ENCODE measurements around the gene CDC42BPG. TPM values are rescaled to one million over a fixed set of nuclear protein-coding genes. Genes with fewer than 3 reads are reported as not detected.

Gene CDC42BPG
- total and polyA plus RNA-seq, 9 of the 15 experiments (the other 6 are each of a cell fraction or from before 2014, with no cell fraction given), result 0.04 to 8.8 (median 2.1) TPM

DNA sequence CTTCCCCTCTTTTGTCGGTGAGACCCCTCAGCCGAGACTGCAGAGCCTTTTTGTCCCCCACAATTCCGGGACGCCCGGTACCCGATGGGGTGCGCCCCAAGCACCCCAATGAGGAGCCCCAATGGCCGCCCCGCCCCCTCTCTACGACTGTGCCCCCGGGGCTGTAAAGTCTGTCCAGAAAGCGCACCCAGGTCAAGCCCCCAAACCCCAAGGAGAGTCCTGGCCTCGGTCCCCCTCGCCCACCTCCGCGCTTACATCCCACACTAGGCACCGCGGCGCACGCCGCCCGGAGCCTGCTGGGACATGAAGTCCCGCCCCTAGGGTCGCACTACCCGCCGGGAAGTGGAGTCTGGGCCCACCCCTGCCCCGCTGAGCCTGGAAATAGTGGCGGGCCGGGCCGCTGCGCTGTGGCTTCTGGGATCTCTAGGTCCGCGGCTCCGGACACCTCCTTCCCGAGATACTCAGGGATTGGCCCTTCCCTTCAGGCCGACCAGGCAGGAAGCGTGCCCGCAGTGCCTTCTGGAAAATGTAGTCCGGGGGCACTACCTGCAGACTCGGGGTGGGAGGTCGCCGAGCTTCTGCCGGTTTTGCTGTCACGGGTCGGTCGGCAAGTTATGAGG lies 34.1 kb downstream of the CDC42BPG start, which contains the start of gene MEN1 (continued):
- TF ChIP-seq, protein P1, sequence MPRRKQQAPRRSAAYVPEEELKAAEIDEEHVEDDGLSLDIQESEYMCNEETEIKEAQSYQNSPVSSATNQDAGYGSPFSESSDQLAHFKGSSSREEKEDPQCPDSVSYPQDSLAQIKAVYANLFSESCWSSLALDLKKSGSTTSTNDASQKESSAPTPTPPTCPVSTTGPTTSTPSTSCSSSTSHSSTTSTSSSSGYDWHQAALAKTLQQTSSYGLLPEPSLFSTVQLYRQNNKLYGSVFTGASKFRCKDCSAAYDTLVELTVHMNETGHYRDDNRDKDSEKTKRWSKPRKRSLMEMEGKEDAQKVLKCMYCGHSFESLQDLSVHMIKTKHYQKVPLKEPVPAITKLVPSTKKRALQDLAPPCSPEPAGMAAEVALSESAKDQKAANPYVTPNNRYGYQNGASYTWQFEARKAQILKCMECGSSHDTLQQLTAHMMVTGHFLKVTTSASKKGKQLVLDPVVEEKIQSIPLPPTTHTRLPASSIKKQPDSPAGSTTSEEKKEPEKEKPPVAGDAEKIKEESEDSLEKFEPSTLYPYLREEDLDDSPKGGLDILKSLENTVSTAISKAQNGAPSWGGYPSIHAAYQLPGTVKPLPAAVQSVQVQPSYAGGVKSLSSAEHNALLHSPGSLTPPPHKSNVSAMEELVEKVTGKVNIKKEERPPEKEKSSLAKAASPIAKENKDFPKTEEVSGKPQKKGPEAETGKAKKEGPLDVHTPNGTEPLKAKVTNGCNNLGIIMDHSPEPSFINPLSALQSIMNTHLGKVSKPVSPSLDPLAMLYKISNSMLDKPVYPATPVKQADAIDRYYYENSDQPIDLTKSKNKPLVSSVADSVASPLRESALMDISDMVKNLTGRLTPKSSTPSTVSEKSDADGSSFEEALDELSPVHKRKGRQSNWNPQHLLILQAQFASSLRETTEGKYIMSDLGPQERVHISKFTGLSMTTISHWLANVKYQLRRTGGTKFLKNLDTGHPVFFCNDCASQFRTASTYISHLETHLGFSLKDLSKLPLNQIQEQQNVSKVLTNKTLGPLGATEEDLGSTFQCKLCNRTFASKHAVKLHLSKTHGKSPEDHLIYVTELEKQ (CRISPR knock-in tag; IDR thresholded peaks at IDR 0.05), result no peak
- TF ChIP-seq CC2D1A (IDR thresholded peaks at IDR 0.05), result peak; percentile 88; the same call in 1 of the 2 replicates
- TF ChIP-seq, protein P2, sequence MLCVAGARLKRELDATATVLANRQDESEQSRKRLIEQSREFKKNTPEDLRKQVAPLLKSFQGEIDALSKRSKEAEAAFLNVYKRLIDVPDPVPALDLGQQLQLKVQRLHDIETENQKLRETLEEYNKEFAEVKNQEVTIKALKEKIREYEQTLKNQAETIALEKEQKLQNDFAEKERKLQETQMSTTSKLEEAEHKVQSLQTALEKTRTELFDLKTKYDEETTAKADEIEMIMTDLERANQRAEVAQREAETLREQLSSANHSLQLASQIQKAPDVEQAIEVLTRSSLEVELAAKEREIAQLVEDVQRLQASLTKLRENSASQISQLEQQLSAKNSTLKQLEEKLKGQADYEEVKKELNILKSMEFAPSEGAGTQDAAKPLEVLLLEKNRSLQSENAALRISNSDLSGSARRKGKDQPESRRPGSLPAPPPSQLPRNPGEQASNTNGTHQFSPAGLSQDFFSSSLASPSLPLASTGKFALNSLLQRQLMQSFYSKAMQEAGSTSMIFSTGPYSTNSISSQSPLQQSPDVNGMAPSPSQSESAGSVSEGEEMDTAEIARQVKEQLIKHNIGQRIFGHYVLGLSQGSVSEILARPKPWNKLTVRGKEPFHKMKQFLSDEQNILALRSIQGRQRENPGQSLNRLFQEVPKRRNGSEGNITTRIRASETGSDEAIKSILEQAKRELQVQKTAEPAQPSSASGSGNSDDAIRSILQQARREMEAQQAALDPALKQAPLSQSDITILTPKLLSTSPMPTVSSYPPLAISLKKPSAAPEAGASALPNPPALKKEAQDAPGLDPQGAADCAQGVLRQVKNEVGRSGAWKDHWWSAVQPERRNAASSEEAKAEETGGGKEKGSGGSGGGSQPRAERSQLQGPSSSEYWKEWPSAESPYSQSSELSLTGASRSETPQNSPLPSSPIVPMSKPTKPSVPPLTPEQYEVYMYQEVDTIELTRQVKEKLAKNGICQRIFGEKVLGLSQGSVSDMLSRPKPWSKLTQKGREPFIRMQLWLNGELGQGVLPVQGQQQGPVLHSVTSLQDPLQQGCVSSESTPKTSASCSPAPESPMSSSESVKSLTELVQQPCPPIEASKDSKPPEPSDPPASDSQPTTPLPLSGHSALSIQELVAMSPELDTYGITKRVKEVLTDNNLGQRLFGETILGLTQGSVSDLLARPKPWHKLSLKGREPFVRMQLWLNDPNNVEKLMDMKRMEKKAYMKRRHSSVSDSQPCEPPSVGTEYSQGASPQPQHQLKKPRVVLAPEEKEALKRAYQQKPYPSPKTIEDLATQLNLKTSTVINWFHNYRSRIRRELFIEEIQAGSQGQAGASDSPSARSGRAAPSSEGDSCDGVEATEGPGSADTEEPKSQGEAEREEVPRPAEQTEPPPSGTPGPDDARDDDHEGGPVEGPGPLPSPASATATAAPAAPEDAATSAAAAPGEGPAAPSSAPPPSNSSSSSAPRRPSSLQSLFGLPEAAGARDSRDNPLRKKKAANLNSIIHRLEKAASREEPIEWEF (CRISPR knock-in tag; IDR thresholded peaks at IDR 0.05), result no peak
- no peak for TF ChIP-seq FOXA3 (CRISPR knock-in tag; conservative IDR thresholded peaks at IDR 0.05 in 1 of 2, IDR thresholded peaks at IDR 0.05 in 1 of 2)
- TF ChIP-seq, protein P3, sequence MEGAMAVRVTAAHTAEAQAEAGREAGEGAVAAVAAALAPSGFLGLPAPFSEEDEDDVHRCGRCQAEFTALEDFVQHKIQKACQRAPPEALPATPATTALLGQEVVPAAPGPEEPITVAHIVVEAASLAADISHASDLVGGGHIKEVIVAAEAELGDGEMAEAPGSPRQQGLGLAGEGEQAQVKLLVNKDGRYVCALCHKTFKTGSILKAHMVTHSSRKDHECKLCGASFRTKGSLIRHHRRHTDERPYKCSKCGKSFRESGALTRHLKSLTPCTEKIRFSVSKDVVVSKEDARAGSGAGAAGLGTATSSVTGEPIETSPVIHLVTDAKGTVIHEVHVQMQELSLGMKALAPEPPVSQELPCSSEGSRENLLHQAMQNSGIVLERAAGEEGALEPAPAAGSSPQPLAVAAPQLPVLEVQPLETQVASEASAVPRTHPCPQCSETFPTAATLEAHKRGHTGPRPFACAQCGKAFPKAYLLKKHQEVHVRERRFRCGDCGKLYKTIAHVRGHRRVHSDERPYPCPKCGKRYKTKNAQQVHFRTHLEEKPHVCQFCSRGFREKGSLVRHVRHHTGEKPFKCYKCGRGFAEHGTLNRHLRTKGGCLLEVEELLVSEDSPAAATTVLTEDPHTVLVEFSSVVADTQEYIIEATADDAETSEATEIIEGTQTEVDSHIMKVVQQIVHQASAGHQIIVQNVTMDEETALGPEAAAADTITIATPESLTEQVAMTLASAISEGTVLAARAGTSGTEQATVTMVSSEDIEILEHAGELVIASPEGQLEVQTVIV (CRISPR knock-in tag; IDR thresholded peaks at IDR 0.05; ENCODE audit: borderline replicate concordance), result no peak
- TF ChIP-seq HMGN3 (IDR thresholded peaks at IDR 0.05; ENCODE audit: borderline replicate concordance, extremely low read depth, insufficient read length, low read depth, low read length), result no peak
- TF ChIP-seq, protein P4, sequence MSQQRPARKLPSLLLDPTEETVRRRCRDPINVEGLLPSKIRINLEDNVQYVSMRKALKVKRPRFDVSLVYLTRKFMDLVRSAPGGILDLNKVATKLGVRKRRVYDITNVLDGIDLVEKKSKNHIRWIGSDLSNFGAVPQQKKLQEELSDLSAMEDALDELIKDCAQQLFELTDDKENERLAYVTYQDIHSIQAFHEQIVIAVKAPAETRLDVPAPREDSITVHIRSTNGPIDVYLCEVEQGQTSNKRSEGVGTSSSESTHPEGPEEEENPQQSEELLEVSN (IDR thresholded peaks at IDR 0.05; ENCODE audit: borderline replicate concordance in 1 of 2, extremely low read depth in 1 of 2, insufficient read depth in 1 of 2, insufficient read length in 1 of 2, low read depth in 1 of 2, low read length in 1 of 2, poor library complexity in 1 of 2, severe bottlenecking in 1 of 2), result peak in 1 of 2 experiments; percentile 35
- no peak for TF ChIP-seq GATAD2A (IDR thresholded peaks at IDR 0.05)
- TF ChIP-seq, protein P5, sequence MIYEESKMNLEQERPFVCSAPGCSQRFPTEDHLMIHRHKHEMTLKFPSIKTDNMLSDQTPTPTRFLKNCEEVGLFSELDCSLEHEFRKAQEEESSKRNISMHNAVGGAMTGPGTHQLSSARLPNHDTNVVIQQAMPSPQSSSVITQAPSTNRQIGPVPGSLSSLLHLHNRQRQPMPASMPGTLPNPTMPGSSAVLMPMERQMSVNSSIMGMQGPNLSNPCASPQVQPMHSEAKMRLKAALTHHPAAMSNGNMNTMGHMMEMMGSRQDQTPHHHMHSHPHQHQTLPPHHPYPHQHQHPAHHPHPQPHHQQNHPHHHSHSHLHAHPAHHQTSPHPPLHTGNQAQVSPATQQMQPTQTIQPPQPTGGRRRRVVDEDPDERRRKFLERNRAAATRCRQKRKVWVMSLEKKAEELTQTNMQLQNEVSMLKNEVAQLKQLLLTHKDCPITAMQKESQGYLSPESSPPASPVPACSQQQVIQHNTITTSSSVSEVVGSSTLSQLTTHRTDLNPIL (CRISPR knock-in tag; IDR thresholded peaks at IDR 0.05), result no peak
- no peak for TF ChIP-seq MEF2A (IDR thresholded peaks at IDR 0.05; ENCODE audit: control insufficient read depth, low read depth, low read length)
- no peak for TF ChIP-seq ZFP30 (CRISPR knock-in tag; IDR thresholded peaks at IDR 0.05; ENCODE audit: borderline replicate concordance)

All from K562 (cell line).